GM23338 (cell line): ENCODE data around the gene YWHAB.

Experiments used
- EZH2 ChIP-seq: fragments of 200-600 bp; sonication (generic); IDR thresholded peaks from one replicate; pipeline ENCODE4 v1.8.0; 2017; ENCODE audit warnings: antibody characterized with exemption, mild to moderate bottlenecking, low read depth; ENCODE audit not compliant: unreplicated experiment
- TF ChIP-seq, protein P1 (sequence below), 2 experiments: fragments of 200-600 bp in 1 of 2; sonication (generic) in 1 of 2; conservative IDR thresholded peaks; 2 replicates each; pipeline versions ENCODE4 v1.5.1 to v1.6.1; 2016 to 2017; ENCODE audit warnings: antibody characterized with exemption in 2 of 2, low read depth in 2 of 2, mild to moderate bottlenecking in 2 of 2, moderate library complexity in 1 of 2

DNA sequence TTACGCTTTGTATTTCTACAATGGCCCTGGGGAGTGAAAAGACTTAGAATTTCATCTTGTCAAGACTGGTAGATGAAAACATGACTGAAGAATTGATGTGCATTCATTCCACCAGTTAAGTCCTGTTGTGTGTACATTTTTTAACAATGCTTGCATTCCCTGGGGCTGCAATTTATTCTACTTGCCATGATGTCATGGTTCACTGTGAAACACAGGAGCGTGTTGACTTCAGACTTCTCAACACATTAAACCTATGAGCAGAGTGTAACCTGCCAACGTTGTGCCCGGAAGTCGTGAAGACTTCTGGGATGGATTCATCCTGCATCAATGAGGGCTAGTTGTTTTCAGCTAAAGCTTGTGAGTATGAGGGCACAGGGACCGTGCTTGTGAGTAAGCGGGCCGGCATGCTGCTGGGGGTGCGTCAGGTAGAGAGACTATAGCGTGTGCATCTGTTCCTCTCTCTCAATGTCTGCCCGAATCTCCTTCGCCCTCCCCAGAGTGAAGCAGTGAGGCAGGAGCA is 48.8 kb upstream of the YWHAB start:
- TF ChIP-seq, protein P1, sequence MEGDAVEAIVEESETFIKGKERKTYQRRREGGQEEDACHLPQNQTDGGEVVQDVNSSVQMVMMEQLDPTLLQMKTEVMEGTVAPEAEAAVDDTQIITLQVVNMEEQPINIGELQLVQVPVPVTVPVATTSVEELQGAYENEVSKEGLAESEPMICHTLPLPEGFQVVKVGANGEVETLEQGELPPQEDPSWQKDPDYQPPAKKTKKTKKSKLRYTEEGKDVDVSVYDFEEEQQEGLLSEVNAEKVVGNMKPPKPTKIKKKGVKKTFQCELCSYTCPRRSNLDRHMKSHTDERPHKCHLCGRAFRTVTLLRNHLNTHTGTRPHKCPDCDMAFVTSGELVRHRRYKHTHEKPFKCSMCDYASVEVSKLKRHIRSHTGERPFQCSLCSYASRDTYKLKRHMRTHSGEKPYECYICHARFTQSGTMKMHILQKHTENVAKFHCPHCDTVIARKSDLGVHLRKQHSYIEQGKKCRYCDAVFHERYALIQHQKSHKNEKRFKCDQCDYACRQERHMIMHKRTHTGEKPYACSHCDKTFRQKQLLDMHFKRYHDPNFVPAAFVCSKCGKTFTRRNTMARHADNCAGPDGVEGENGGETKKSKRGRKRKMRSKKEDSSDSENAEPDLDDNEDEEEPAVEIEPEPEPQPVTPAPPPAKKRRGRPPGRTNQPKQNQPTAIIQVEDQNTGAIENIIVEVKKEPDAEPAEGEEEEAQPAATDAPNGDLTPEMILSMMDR (conservative IDR thresholded peaks at IDR 0.05; ENCODE audit: low read depth in 2 of 2) = no peak
- no peak for TF ChIP-seq EZH2
